Upper lobe of right lung (tissue), 1 donor: ENCODE measurements around the gene C10orf71. TPM values are rescaled to one million over a fixed set of nuclear protein-coding genes. Genes with fewer than 3 reads are reported as not detected.

Source experiments
- ATAC-seq: fragments of 200-7000 bp; cut with Tn5 transposase; one replicate; pipeline ENCODE4 v1.9.1; 2020; ENCODE audit warnings: mild to moderate bottlenecking, moderate library complexity
- DNase-seq: peaks from one replicate; pipeline ENCODE4 v3.0.0-alpha.2; 2020
- H3K27ac ChIP-seq: fragments of 200-600 bp; one replicate; pipeline ENCODE4 v1.8.0; 2022
- H3K27me3 ChIP-seq: fragments of 200-600 bp; one replicate; pipeline ENCODE4 v1.8.0; 2022; ENCODE audit warnings: mild to moderate bottlenecking
- H3K36me3 ChIP-seq: fragments of 200-600 bp; one replicate; pipeline ENCODE4 v1.8.0; 2022
- H3K4me1 ChIP-seq: fragments of 200-600 bp; one replicate; pipeline ENCODE4 v1.8.0; 2022
- H3K4me3 ChIP-seq: fragments of 200-600 bp; one replicate; pipeline ENCODE4 v1.8.0; 2022; ENCODE audit warnings: mild to moderate bottlenecking
- H3K9me3 ChIP-seq: fragments of 200-600 bp; one replicate; pipeline ENCODE4 v1.8.0; 2022
- intact Hi-C: fragments of 100-400 bp; cut with DNase I; formaldehyde crosslinking; loops from one replicate; pipeline ENCODE4 v1.11.0; 2022
- total RNA-seq: library from RNA; stranded (reverse); fragmentation: NEBNext Ultra II Directional; extraction: Animal tissue kit (Norgen Biotek cat#: 25700); gene quantifications from one replicate; pipeline ENCODE4 v1.2.1, GENCODE V29; 2021
- TF ChIP-seq, protein P1 (sequence below): fragments of 200-600 bp; IDR thresholded peaks from one replicate; pipeline ENCODE4 v1.8.0; 2022; ENCODE audit warnings: antibody characterized with exemption
- donor health status: DM: no; HTN: yes; CAD: no; lungs with severe emphysema.

The C10orf71 gene
- total RNA-seq, 1 donor from 2014 or later, result not detected

DNA sequence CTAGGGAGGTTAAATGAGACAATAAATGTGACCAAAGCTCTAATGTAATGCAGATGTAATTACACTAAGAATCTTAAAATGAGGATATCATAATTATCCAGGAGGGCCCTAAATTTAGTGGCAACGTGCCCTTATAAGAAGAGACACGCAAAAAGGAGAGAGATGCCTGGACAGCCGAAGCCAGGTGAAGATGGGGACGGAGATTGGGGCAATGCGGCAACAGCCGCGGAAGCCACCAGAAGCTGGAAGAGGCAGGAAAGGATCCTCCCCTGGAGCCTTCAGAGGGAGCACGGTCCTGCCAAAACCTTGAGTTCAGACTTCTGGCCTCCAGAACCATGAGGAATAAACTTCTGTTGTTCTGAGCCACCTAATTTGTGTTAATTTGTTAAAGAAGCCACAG lies 25.3 kb upstream of the C10orf71 start:
- DNase-seq (no peak), ATAC-seq (no peak)
- Histone ChIP-seq H3K4me3 (no peak overlapping the region), H3K9me3 (no peaks in the 10 kb centered on the region), H3K27me3 (no peaks in the 10 kb centered on the region), H3K36me3 (no peaks in the 10 kb centered on the region), H3K4me1 (peaks cover 12% of the 10 kb centered on the region), H3K27ac (no peak overlapping the region)
- TF ChIP-seq, protein P1, sequence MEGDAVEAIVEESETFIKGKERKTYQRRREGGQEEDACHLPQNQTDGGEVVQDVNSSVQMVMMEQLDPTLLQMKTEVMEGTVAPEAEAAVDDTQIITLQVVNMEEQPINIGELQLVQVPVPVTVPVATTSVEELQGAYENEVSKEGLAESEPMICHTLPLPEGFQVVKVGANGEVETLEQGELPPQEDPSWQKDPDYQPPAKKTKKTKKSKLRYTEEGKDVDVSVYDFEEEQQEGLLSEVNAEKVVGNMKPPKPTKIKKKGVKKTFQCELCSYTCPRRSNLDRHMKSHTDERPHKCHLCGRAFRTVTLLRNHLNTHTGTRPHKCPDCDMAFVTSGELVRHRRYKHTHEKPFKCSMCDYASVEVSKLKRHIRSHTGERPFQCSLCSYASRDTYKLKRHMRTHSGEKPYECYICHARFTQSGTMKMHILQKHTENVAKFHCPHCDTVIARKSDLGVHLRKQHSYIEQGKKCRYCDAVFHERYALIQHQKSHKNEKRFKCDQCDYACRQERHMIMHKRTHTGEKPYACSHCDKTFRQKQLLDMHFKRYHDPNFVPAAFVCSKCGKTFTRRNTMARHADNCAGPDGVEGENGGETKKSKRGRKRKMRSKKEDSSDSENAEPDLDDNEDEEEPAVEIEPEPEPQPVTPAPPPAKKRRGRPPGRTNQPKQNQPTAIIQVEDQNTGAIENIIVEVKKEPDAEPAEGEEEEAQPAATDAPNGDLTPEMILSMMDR, result no peak
- intact Hi-C loops, result no loop called here

DNA sequence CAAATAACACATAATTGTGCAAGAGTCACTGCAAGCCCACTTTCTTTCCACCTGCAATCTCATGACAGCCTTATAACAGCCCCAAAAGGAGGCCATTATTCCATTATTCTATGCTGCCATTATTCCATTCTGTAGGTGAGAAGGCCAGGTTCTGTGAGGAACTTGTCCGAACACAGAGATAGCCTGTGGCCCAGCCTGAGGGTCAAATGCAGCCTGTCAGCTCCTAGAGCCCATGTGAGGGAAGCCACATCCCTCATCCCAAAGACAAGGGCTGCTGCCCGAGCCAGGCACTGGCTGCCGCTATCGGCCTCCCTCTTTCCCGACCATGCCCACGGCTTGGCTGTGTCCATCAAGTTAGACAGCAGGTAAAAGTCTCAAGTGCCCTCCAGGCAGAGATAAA lies 24.1 kb upstream of the C10orf71 start:
- no peak for ATAC-seq
- TF ChIP-seq, protein P1, result no peak

DNA sequence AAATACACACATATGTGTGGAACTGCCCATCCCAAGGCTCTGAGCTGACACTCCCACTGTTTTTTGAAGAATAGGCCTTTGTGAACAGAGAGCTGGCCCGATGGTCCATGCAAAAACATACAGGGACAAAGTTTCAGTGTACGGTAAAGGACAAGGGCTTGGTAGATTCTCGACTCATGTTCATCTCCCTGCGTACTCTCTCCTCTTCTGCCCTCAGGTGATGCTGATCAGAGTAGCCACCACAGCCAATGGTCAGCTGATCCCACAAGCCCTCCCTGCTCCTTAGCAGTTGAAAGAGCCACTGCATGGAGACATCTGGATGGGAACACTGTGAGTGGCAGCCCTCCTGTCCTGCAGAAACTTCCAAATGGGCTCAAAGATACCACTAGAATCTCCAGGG lies 23.1 kb upstream of the C10orf71 start:
- Histone ChIP-seq H3K27ac (no peak overlapping the region), H3K4me3 (no peak overlapping the region), H3K4me1 (peaks cover 12% of the 10 kb centered on the region), H3K36me3 (no peaks in the 10 kb centered on the region), H3K9me3 (no peaks in the 10 kb centered on the region), H3K27me3 (no peaks in the 10 kb centered on the region)
- DNase-seq (no peak), ATAC-seq (no peak)
- TF ChIP-seq, protein P1, result no peak
- intact Hi-C loops, result no loop called here

More for the DNA sequence above, 24.1 kb upstream of the C10orf71 start:
- H3K36me3 ChIP-seq, result no peaks in the 10 kb centered on the region
- H3K4me1 ChIP-seq, result peaks cover 12% of the 10 kb centered on the region
- no peaks in the 10 kb centered on the region for H3K9me3 ChIP-seq
- no peaks in the 10 kb centered on the region for H3K27me3 ChIP-seq
- no peak overlapping the region for H3K4me3 ChIP-seq
- DNase-seq, result no peak
- intact Hi-C loops, result no loop called here
- H3K27ac ChIP-seq, result no peak overlapping the region

DNA sequence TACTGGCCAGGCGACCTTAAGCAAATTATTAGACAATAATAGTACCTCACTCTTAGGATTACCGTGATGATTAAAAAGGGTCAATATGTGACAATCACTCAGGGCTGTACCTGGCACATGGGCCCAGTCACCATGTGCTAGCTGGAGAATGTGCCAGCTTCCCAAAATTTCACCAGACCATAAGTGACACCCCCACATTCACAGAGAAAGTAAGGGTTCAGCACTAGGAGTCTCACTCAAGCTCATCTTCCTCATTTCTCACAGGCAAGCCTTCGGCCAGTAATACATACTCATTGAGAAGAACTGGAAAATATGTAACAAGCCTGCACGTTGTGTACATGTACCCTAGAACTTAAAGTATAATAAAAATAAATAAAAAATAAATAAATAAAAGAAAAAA lies 22.4 kb upstream of the C10orf71 start:
- Histone ChIP-seq H3K27me3 (no peaks in the 10 kb centered on the region), H3K4me3 (no peak overlapping the region), H3K27ac (no peak overlapping the region), H3K9me3 (no peaks in the 10 kb centered on the region), H3K4me1 (peaks cover 12% of the 10 kb centered on the region), H3K36me3 (no peaks in the 10 kb centered on the region)
- ATAC-seq (no peak), DNase-seq (no peak)
- intact Hi-C loops, result no loop called here
- TF ChIP-seq, protein P1, result no peak

DNA sequence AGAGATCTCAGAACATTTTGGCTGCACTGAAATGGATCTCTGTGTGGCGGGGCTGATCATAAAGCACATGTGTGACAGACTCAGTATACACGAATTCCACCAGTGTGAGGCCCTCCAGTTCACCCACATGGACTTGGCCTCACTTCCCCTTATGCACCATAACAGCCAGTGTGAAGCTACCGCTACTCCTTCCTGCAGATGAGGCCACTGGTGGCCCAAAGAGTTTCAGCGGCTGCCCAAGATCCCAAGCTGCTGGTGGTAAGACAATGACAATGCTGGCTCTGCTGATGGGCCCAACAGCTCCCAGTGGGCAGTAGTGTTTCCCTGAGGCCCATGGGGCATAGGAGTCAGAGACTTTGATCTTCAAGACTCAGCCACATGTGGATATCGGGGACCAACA lies 21.0 kb upstream of the C10orf71 start:
- DNase-seq, result no peak
- Histone ChIP-seq H3K9me3 (no peaks in the 10 kb centered on the region), H3K4me3 (no peak overlapping the region), H3K4me1 (peaks cover 2% of the 10 kb centered on the region), H3K27me3 (no peaks in the 10 kb centered on the region), H3K27ac (no peak overlapping the region), H3K36me3 (no peaks in the 10 kb centered on the region)
- peak; percentile 50 for ATAC-seq
- TF ChIP-seq, protein P1, result no peak
- intact Hi-C loops, result no loop called here

DNA sequence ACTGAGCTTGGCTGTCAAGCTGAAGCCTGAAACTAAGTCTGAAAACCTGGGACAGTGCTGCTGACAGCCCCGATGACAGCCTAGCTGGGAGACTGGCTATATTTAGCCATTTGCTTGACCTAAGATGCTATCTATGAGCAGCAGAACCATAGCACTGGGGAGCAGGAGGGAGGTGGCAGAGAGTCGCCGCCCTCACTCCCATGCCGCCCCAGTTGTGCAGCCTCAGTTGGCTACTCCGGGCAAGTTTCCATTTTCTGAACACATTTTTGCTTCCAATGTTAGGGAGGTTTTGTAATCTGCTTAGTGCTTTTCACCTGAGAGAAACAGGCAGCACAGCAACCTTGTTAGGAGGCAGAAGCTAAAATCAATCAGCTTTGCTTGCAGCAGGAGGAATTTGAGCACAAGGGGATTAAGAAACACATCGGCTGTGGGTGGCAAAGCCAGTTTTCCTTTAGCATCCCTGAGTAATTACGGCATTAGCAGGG lies 20.4 kb upstream of the C10orf71 start:
- DNase-seq (no peak), ATAC-seq (no peak)
- TF ChIP-seq, protein P1, result no peak
- Histone ChIP-seq H3K9me3 (no peaks in the 10 kb centered on the region), H3K36me3 (no peaks in the 10 kb centered on the region), H3K4me1 (no peaks in the 10 kb centered on the region), H3K27me3 (no peaks in the 10 kb centered on the region), H3K4me3 (no peak overlapping the region), H3K27ac (no peak overlapping the region)
- intact Hi-C loops, result no loop called here
